Cardiac ventricle fibroblast (primary cell): ENCODE measurements around the gene TRRAP. TPM values are rescaled to one million over a fixed set of nuclear protein-coding genes. Genes with fewer than 3 reads are reported as not detected.

Experiments
- total RNA-seq: library from RNA; depleted of rRNA; stranded (reverse); fragments of >200 nt; gene quantifications from 2 replicates; pipeline ENCODE4 v1.2.3, GENCODE V29; 2015

The TRRAP gene
- 25.2 and 27.5 TPM in 2 replicates for total RNA-seq

DNA sequence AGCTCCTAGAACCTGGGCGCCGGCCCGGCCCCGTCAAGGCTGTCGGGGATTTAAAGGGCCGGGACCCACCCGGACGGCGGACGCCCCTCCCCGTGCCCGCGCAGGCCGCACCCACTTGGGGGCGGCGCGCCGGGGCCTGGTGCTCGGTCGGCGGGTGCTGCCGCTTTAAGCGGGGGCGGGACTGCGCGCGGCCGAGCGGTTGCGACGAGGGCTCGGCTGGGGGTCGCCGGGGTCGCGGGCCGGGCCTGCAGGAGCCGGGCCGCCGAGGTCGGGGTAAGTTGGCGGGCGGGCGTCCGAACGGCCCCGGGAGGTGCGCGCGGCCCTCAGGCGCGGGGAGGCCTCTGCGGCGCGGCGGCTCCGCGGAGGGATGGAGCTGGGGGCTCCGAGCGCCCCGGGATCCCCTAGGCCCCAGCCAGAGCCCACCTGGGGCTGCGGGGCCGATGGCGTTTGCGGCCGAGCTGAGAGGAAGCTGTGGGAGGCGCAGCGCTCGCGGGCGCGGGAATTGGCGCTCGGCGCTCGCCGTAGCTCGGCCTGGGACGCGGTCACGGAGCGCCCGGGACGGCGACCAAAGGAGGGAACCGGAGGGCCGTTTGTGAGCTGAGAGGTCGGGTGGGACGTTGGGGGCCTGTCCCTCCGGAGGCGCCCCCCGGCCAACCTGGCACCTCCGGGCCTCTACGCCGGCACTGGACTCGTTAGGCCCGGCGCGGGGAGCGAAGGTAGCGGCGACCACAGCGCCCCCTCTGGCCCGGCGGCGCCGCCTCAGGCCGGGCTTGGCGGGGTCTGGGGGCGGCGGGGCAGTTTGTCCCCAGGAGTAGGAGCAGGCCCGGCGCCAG is at the start of gene TRRAP:
Gene TRRAP, plus strand, starts transcription at position 168 of the 833 bp plus-strand sequence. CDS start 2,619 bp downstream, outside the sequence.

DNA sequence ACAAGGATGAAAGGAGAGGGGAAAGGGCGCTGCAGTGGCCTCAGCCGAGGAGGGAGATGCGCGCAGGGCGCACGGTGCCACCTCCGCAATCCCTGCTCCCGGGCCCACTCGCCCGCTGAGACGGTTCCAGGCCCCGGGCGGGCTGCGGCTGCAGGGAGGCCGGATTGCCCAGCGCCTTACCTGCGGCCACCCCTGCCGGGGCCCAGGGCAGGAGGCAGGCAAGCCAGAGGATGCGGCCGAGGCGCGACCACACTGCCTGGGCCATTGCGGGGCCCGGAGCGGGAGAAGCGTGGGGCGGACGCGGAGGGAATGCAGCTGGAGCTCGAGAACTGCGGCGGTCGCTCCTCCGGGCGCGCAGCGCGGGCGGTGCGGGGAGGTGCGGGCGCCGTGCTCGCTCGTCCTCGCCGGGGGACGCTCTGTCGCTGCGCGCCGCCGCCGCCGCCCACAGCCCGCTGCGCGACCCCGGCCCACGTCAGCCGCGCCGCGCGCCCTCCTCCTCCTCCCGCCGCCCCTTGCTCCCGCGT is 8.7 kb upstream of the TRRAP start, which contains the start of gene TMEM130:
Gene TMEM130, minus strand, starts transcription at position 418 of the 524 bp plus-strand sequence. Its CDS starts 153 bp downstream, at position 265.

Other genes starting within 250 kb of the TRRAP start
- 8.4 and 9.7 TPM in 2 replicates for gene TMEM130, start 8.5 kb upstream of the TRRAP start, total RNA-seq